A549 (cell line): ENCODE data around the gene TM4SF4. TPM values are rescaled to one million over a fixed set of nuclear protein-coding genes. Genes with fewer than 3 reads are reported as not detected.

ENCODE experiments used
- ATAC-seq, 2 experiments: fragments of 200-7000 bp in 1 of 2; fragments of >200 bp in 1 of 2; cut with Nextera tagmentation in 1 of 2; cut with Tn5 transposase in 1 of 2; 3 replicates each; pipeline versions ENCODE4 v1.8.0 to v1.9.1; 2018 to 2020; ENCODE audit warnings: mild to moderate bottlenecking in 1 of 2, moderate library complexity in 1 of 2
- CTCF ChIA-PET: fragments of 300-600 bp; sonication (Branson Sonifier 250); formaldehyde crosslinking; extraction: SDS; loops from one replicate; lab custom pipeline; 2021; ENCODE audit warnings: antibody characterized with exemption, inconsistent platforms; lab: Yijun Ruan, JAX
- POLR2A ChIA-PET: fragments of 350-600 bp; formaldehyde crosslinking; extraction: SDS; loops from one replicate; lab custom pipeline; 2021; ENCODE audit warnings: antibody characterized with exemption, inconsistent platforms; lab: Yijun Ruan, JAX
- DNase-seq, 2 experiments: peaks; one replicate each; pipeline versions ENCODE4 v3.0.0 to v3.0.0-alpha.2; 2011 to 2016; ENCODE audit warnings: low read depth in 1 of 2, low spot score in 1 of 2
- FAIRE-seq: peaks from 2 replicates; lab custom pipeline; 2011; peaks lifted over from hg19 to GRCh38; lab: Jason Lieb, UNC
- H3K27ac ChIP-seq, 2 experiments: fragments of >200 bp; sonication (Bioruptor Twin); formaldehyde crosslinking; 3 replicates each; pipeline ENCODE4 v1.5.1; 2016 to 2017
- H3K4me1 ChIP-seq: fragments of >200 bp; sonication (Bioruptor Twin); formaldehyde crosslinking; 3 replicates; pipeline ENCODE4 v1.6.1; 2016
- H3K4me2 ChIP-seq: fragments of >200 bp; sonication (Bioruptor Twin); formaldehyde crosslinking; 3 replicates; pipeline ENCODE4 v1.6.1; 2016
- H3K4me3 ChIP-seq: fragments of >200 bp; sonication (Bioruptor Twin); formaldehyde crosslinking; 3 replicates; pipeline ENCODE4 v1.5.1; 2016
- H3K9me3 ChIP-seq: fragments of >200 bp; sonication (Bioruptor Twin); formaldehyde crosslinking; 3 replicates; pipeline ENCODE4 v1.6.1; 2016
- BHLHE40 ChIP-seq: IDR thresholded peaks from 2 replicates; pipeline ENCODE4 v1.6.1; 2012; ENCODE audit warnings: low read depth, low read length, inconsistent platforms
- CBX2 ChIP-seq: fragments of 200-600 bp; sonication (generic); IDR thresholded peaks from 2 replicates; pipeline ENCODE4 v1.6.1; 2016; ENCODE audit warnings: low read depth, mild to moderate bottlenecking, borderline replicate concordance
- CHD2 ChIP-seq: fragments of 150-350 bp; IDR thresholded peaks from 2 replicates; pipeline ENCODE4 v1.6.1; 2014; ENCODE audit warnings: low read length; ENCODE audit not compliant: partially characterized antibody
- EHMT2 ChIP-seq: fragments of 200-600 bp; sonication (generic); IDR thresholded peaks from 2 replicates; pipeline ENCODE4 v1.6.1; 2016; ENCODE audit warnings: antibody characterized with exemption, low read depth, mild to moderate bottlenecking, moderate library complexity
- FOXS1 ChIP-seq: fragments of 250-450 bp; sonication (Bioruptor Pico); IDR thresholded peaks from 2 replicates; pipeline ENCODE4 v1.5.0; 2020; ENCODE audit warnings: mild to moderate bottlenecking, moderate library complexity
- GATA3 ChIP-seq: IDR thresholded peaks from 2 replicates; pipeline ENCODE4 v1.6.1; 2012; ENCODE audit warnings: borderline replicate concordance
- HEYL ChIP-seq: fragments of 250-450 bp; sonication (Bioruptor Pico); IDR thresholded peaks from 2 replicates; pipeline ENCODE4 v1.8.0; 2021; ENCODE audit warnings: mild to moderate bottlenecking, moderate library complexity
- HOXB13 ChIP-seq: fragments of 250-450 bp; sonication (Bioruptor Pico); IDR thresholded peaks from 2 replicates; pipeline ENCODE4 v1.5.0; 2020; ENCODE audit warnings: low read depth, mild to moderate bottlenecking, moderate library complexity
- JUN ChIP-seq, 2 experiments: fragments of >200 bp; sonication (Bioruptor Twin); formaldehyde crosslinking; IDR thresholded peaks; 2 replicates in 1 of 2; 3 replicates in 1 of 2; pipeline ENCODE4 v1.6.1; 2016 to 2017
- KDM1A ChIP-seq: fragments of 200-600 bp; sonication (generic); IDR thresholded peaks from 2 replicates; pipeline ENCODE4 v1.6.1; 2016; ENCODE audit warnings: low read depth, mild to moderate bottlenecking
- NR3C1 ChIP-seq: fragments of >200 bp; sonication (Bioruptor Twin); formaldehyde crosslinking; IDR thresholded peaks from 3 replicates; pipeline ENCODE4 v1.6.1; 2017
- PHF8 ChIP-seq: fragments of 200-600 bp; sonication (generic); IDR thresholded peaks from 2 replicates; pipeline ENCODE4 v1.6.1; 2016; ENCODE audit warnings: low read depth, mild to moderate bottlenecking, antibody characterized with exemption, moderate library complexity, borderline replicate concordance
- RAD21 ChIP-seq, 2 experiments: fragments of >200 bp in 1 of 2; sonication (Bioruptor Twin) in 1 of 2; formaldehyde crosslinking in 1 of 2; IDR thresholded peaks in 1 of 2; conservative IDR thresholded peaks in 1 of 2; 2 replicates in 1 of 2; 3 replicates in 1 of 2; pipeline ENCODE4 v1.6.1; 2012 to 2018; ENCODE audit warnings: inconsistent platforms in 1 of 2
- RFX5 ChIP-seq: fragments of 450-650 bp; IDR thresholded peaks from 2 replicates; pipeline ENCODE4 v1.7.1; 2014; ENCODE audit warnings: antibody characterized with exemption, mild to moderate bottlenecking, moderate library complexity
- SMC3 ChIP-seq: fragments of >200 bp; sonication (Bioruptor Twin); formaldehyde crosslinking; IDR thresholded peaks from 3 replicates; pipeline ENCODE4 v1.6.1; 2018; ENCODE audit warnings: inconsistent platforms
- SREBF2 ChIP-seq: fragments of 450-650 bp; IDR thresholded peaks from 2 replicates; pipeline ENCODE4 v1.6.1; 2014; ENCODE audit warnings: mild to moderate bottlenecking, moderate library complexity
- TFCP2L1 ChIP-seq: fragments of 250-450 bp; sonication (Bioruptor Pico); IDR thresholded peaks from 2 replicates; pipeline ENCODE4 v1.5.0; 2021; ENCODE audit warnings: mild to moderate bottlenecking
- TP53 ChIP-seq: fragments of 250-450 bp; sonication (Bioruptor Pico); IDR thresholded peaks from 2 replicates; pipeline ENCODE4 v1.5.0; 2021; ENCODE audit warnings: mild to moderate bottlenecking, moderate library complexity
- ZC3H11A ChIP-seq: fragments of 450-650 bp; IDR thresholded peaks from 2 replicates; pipeline ENCODE4 v1.6.1; 2014; ENCODE audit warnings: antibody characterized with exemption, mild to moderate bottlenecking
- ZSCAN20 ChIP-seq: fragments of 250-450 bp; sonication (Bioruptor Pico); IDR thresholded peaks from 2 replicates; pipeline ENCODE4 v1.8.0; 2022; ENCODE audit warnings: mild to moderate bottlenecking, moderate library complexity
- WGBS: methylation state at CpG from one replicate; pipeline ENCODE4 v1.1.6; 2017; ENCODE audit errors: missing lambda C conversion rate; 5-methylcytosine and 5-hydroxymethylcytosine counted together
- polyA plus RNA-seq, 4 experiments: library from polyadenylated mRNA; depleted of rRNA in 3 of 4; stranded (reverse); fragments of >200 nt; fragmentation: RNase III in 1 of 4; extraction: RNeasy Plus Mini Kit Qiagen cat#74134 plus additional on column Dnase treatment in 1 of 4; gene quantifications; 2 replicates in 3 of 4; 3 replicates in 1 of 4; pipeline ENCODE4 v1.2.3, GENCODE V29; 2011 to 2017
- TF ChIP-seq, protein P1 (sequence below): IDR thresholded peaks from 2 replicates; pipeline ENCODE4 v1.6.1; 2012
- TF ChIP-seq, protein P2 (sequence below): fragments of 250-450 bp; sonication (Bioruptor Pico); IDR thresholded peaks from 2 replicates; pipeline ENCODE4 v1.5.0; 2020; ENCODE audit warnings: low read depth, mild to moderate bottlenecking, moderate library complexity
- TF ChIP-seq, protein P3 (sequence below): fragments of 200-600 bp; sonication (generic); IDR thresholded peaks from 2 replicates; pipeline ENCODE4 v1.6.1; 2016; ENCODE audit warnings: antibody characterized with exemption, mild to moderate bottlenecking, moderate library complexity
- TF ChIP-seq, protein P4 (sequence below): fragments of 150-350 bp; IDR thresholded peaks from 2 replicates; pipeline ENCODE4 v1.6.1; 2014; ENCODE audit warnings: low read depth, mild to moderate bottlenecking, low read length
- TF ChIP-seq, protein P5 (sequence below): fragments of >200 bp; sonication (Bioruptor Twin); formaldehyde crosslinking; IDR thresholded peaks from 3 replicates; pipeline ENCODE4 v1.5.1; 2016

The TM4SF4 gene
- polyA plus RNA-seq, 2 of the 4 experiments (the other 2 are of a cell fraction): 17.4 to 45.2 TPM

DNA sequence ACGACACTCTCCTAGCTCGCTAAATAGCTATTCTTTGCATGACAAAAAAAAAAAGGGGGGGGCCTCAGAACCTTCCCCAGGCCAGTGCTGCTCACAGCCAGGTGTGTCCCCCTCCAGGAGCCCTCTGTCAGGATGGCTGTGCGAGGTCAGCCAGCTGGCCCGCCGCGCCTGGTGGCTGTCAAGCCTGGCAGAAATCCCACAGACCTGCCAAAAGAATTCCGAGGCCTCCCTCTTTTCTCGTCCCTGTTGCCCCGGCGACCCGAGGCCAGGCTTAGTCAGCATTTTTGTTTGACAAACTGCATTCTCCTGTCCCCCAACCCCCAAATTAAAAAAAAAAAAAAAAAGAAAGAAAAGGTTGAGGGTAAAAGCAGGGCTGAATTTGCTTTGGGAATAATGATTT, 61.9 kb downstream of the TM4SF4 start (continued):
- no peak for TF ChIP-seq CHD2
- TF ChIP-seq, protein P1, sequence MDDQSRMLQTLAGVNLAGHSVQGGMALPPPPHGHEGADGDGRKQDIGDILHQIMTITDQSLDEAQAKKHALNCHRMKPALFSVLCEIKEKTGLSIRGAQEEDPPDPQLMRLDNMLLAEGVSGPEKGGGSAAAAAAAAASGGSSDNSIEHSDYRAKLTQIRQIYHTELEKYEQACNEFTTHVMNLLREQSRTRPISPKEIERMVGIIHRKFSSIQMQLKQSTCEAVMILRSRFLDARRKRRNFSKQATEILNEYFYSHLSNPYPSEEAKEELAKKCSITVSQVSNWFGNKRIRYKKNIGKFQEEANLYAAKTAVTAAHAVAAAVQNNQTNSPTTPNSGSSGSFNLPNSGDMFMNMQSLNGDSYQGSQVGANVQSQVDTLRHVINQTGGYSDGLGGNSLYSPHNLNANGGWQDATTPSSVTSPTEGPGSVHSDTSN: no peak
- TF ChIP-seq HEYL: no peak
- TF ChIP-seq TFCP2L1 (CRISPR knock-in tag): no peak
- no peak for TF ChIP-seq BHLHE40
- no peak for TF ChIP-seq KDM1A
- TF ChIP-seq, all 56 proteins: peak for 5

DNA sequence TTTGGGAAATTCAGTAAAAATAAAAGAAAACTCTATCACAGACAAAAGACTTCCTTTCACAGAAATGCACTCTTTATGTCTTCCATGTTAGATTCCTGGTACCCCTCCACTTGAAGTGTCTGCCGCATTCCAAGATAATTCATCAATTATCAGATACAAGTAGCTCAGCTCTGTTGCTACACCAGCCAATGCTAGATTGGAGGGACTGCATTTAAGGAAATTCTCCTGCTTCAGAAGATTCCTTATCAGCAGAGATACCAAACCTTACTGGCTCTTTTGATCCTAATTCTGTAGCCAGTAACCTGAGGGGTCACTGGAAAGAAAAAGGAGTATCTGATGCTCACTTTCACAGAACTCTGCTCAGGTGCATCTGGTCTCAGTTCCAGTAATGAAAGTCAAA, 63.9 kb downstream of the TM4SF4 start:
- ChIA-PET CTCF (no interaction called here), POLR2A (no interaction called here)
- no peak for TF ChIP-seq ZSCAN20 (CRISPR knock-in tag)
- no peak for TF ChIP-seq TP53 (CRISPR knock-in tag)
- no peak for TF ChIP-seq FOXS1 (CRISPR knock-in tag)
- TF ChIP-seq GATA3: no peak
- TF ChIP-seq, protein P2, sequence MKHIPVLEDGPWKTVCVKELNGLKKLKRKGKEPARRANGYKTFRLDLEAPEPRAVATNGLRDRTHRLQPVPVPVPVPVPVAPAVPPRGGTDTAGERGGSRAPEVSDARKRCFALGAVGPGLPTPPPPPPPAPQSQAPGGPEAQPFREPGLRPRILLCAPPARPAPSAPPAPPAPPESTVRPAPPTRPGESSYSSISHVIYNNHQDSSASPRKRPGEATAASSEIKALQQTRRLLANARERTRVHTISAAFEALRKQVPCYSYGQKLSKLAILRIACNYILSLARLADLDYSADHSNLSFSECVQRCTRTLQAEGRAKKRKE (CRISPR knock-in tag): no peak
- no peak for TF ChIP-seq NR3C1
- TF ChIP-seq RFX5: no peak
- TF ChIP-seq SREBF2: no peak
- TF ChIP-seq EHMT2: no peak
- TF ChIP-seq, protein P3, sequence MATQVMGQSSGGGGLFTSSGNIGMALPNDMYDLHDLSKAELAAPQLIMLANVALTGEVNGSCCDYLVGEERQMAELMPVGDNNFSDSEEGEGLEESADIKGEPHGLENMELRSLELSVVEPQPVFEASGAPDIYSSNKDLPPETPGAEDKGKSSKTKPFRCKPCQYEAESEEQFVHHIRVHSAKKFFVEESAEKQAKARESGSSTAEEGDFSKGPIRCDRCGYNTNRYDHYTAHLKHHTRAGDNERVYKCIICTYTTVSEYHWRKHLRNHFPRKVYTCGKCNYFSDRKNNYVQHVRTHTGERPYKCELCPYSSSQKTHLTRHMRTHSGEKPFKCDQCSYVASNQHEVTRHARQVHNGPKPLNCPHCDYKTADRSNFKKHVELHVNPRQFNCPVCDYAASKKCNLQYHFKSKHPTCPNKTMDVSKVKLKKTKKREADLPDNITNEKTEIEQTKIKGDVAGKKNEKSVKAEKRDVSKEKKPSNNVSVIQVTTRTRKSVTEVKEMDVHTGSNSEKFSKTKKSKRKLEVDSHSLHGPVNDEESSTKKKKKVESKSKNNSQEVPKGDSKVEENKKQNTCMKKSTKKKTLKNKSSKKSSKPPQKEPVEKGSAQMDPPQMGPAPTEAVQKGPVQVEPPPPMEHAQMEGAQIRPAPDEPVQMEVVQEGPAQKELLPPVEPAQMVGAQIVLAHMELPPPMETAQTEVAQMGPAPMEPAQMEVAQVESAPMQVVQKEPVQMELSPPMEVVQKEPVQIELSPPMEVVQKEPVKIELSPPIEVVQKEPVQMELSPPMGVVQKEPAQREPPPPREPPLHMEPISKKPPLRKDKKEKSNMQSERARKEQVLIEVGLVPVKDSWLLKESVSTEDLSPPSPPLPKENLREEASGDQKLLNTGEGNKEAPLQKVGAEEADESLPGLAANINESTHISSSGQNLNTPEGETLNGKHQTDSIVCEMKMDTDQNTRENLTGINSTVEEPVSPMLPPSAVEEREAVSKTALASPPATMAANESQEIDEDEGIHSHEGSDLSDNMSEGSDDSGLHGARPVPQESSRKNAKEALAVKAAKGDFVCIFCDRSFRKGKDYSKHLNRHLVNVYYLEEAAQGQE: no peak
- no peak for TF ChIP-seq HOXB13 (CRISPR knock-in tag)
- TF ChIP-seq, protein P4, sequence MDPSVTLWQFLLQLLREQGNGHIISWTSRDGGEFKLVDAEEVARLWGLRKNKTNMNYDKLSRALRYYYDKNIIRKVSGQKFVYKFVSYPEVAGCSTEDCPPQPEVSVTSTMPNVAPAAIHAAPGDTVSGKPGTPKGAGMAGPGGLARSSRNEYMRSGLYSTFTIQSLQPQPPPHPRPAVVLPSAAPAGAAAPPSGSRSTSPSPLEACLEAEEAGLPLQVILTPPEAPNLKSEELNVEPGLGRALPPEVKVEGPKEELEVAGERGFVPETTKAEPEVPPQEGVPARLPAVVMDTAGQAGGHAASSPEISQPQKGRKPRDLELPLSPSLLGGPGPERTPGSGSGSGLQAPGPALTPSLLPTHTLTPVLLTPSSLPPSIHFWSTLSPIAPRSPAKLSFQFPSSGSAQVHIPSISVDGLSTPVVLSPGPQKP: no peak
- Histone ChIP-seq H3K4me1 (peaks cover 100% of the 10 kb centered on the region), H3K4me3 (no peak overlapping the region), H3K27ac (peak overlapping the region; percentile 84 to 93), H3K9me3 (no peaks in the 10 kb centered on the region), H3K4me2 (peak overlapping the region; percentile 90)
- FAIRE-seq (no peak), DNase-seq (no peak), ATAC-seq (no peak)
- WGBS: 97% methylated on average over 1 of the region's 1 CpG

DNA sequence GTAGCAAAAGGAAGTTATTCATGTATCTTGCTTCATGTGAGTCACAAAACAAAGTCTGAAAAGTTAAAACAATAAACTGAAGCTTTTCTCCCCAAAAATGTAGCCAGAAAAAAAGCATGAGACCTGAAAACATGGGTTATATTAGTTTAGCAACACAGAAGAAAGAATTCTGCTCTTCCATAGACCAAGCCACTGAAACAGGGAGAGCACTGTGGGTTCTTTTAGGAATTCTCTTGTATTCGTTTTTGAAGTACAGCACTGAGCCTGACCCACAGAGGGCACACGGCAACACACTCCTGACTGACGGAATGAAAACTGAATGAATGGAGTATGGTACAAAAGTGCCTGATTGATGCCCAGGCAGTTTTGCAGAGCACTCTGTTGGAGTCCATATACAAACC, 66.6 kb downstream of the TM4SF4 start:
- peak; percentile 32 to 78 for DNase-seq
- H3K4me2 ChIP-seq: peak overlapping the region; percentile 90
- peak overlapping the region; percentile 93 to 97 for H3K27ac ChIP-seq
- WGBS: 3% methylated on average over 3 of the region's 3 CpGs
- peaks cover 100% of the 10 kb centered on the region for H3K4me1 ChIP-seq
- ATAC-seq: peak; percentile 65 to 66
- ChIA-PET POLR2A (interaction anchor here (1.4 to 1.8 kb wide), 3 partner anchors 35 to 211 kb away, joined by 5 to 7 read pairs (median 5); partner anchors contain the start of genes COMMD2 and WWTR1), CTCF (interaction anchor here (0.7 to 2.9 kb wide), 28 partner anchors 8 to 272 kb away, joined by 3 to 37 read pairs (median 4); partner anchors contain the start of genes COMMD2, RNF13 and WWTR1)
- peak overlapping the region; percentile 35 for H3K4me3 ChIP-seq
- FAIRE-seq: peak; percentile 89
- no peaks in the 10 kb centered on the region for H3K9me3 ChIP-seq
- TF ChIP-seq FOXS1 (CRISPR knock-in tag) (no peak), RFX5 (no peak), RAD21 (conservative IDR thresholded peaks at IDR 0.05 in 1 of 2, IDR thresholded peaks at IDR 0.05 in 1 of 2) (peak; percentile 52 to 62), SMC3 (peak; percentile 52), ZC3H11A (no peak), JUN (IDR thresholded peaks at IDR 0.05) (peak in 1 of 2 experiments; percentile 37; a peak in 1 of 5 replicates), PHF8 (no peak), HOXB13 (CRISPR knock-in tag) (no peak), ZSCAN20 (CRISPR knock-in tag) (no peak), CBX2 (no peak)
- TF ChIP-seq, protein P2 (CRISPR knock-in tag): 0 out of 2 replicates have a peak, but pooled peaks have one; percentile 10
- TF ChIP-seq, protein P5, sequence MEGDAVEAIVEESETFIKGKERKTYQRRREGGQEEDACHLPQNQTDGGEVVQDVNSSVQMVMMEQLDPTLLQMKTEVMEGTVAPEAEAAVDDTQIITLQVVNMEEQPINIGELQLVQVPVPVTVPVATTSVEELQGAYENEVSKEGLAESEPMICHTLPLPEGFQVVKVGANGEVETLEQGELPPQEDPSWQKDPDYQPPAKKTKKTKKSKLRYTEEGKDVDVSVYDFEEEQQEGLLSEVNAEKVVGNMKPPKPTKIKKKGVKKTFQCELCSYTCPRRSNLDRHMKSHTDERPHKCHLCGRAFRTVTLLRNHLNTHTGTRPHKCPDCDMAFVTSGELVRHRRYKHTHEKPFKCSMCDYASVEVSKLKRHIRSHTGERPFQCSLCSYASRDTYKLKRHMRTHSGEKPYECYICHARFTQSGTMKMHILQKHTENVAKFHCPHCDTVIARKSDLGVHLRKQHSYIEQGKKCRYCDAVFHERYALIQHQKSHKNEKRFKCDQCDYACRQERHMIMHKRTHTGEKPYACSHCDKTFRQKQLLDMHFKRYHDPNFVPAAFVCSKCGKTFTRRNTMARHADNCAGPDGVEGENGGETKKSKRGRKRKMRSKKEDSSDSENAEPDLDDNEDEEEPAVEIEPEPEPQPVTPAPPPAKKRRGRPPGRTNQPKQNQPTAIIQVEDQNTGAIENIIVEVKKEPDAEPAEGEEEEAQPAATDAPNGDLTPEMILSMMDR: peak; percentile 35
